RKO (cell line): ENCODE measurements around the gene CDS2.

Experiments
- DNase-seq: peaks from one replicate; pipeline ENCODE4 v3.0.0-alpha.2; 2016; ENCODE audit warnings: low spot score

The CDS2 gene

DNA sequence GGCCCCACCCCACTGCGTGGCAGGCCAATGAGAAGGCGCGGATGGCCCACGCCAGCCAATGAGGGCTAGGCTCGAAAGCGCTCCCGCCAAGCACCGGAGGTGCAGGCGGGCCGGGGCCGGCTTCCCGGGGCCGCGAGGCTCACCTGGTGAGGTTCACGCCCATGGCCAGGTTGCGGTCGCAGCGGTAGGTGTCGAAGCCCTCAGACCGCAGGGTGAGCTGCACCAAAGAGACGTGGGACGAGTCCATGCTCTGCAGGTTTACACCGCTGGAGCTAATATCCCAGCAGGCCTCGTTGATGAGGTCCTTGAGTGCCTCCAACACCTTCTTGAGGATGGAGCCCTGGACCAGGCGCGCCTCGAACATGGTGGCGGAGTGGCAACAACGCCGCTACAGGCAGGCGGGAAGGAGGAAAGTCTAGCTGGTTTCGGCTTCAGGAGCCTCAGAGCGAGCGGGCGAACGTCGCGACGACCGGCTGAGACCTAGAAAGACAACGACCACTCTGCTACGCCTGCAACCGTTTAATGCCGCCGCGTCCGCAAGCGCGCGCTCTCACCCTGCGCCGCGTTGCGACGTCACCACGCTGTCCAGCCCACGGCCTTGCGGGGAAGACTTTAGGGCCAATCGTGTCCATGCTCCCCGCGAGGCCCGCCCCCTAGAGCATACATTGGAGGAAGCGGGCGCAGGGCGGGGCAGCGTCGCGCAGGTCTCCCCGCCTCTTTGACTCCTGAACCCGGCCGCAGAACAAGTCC lies 7.2 kb upstream of the CDS2 start, which contains the start of gene PCNA:
TSS of gene PCNA (minus strand) at position 524 of the 750 bp plus-strand sequence. CDS start at position 364, 160 bp downstream.
- DNase-seq, result peak; percentile 99

DNA sequence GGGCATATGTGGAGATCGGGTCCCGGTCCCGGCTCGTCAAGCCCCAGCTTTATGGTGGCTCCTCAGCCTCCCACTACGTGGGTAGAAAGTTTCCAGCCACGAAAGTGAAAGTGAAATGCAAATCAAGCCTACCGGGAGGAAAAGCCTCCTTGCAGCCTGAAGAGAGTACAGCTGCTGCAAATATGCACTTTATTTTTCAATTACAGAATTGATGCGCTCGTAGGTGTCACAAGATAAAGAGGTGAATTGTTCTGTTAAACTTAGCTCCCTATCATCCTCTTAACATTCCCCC lies 6.7 kb upstream of the CDS2 start:
- DNase-seq, result no peak

- no peak for DNase-seq
Observed at GRCh38 chr20:5122873-5123260, 3.9 kb upstream of the CDS2 start.

- DNase-seq, result peak; percentile 79
Observed at GRCh38 chr20:5127204-5127858, 523 bp downstream of the CDS2 start.

GRCh38 chr20:5127859-5128424 lies 1.1 kb downstream of the CDS2 start:
- no peak for DNase-seq

- DNase-seq, result no peak
Observed at GRCh38 chr20:5128886-5129285, 2.1 kb downstream of the CDS2 start.

- DNase-seq, result no peak
Observed at GRCh38 chr20:5131502-5131901, 4.7 kb downstream of the CDS2 start.

DNA sequence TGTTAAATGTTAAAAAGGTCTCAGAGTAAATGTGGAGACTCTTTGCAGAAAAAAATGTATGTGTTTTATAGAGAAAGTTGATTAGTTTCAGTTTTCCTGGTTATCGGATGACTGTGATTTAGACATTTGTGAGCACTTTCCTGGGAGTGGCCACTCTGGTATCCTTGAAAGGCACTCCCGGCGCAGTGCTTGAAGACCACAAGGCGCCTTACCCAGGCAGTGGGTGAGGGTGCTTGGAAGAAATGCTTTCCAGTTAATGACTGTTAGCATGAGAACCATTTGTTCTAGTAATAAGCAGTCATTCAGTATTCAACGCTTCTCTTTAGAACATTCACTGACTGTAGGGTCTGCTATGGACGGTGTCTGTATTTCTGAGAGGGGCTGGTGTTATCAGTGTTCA lies 7.2 kb downstream of the CDS2 start:
- DNase-seq, result no peak

DNA sequence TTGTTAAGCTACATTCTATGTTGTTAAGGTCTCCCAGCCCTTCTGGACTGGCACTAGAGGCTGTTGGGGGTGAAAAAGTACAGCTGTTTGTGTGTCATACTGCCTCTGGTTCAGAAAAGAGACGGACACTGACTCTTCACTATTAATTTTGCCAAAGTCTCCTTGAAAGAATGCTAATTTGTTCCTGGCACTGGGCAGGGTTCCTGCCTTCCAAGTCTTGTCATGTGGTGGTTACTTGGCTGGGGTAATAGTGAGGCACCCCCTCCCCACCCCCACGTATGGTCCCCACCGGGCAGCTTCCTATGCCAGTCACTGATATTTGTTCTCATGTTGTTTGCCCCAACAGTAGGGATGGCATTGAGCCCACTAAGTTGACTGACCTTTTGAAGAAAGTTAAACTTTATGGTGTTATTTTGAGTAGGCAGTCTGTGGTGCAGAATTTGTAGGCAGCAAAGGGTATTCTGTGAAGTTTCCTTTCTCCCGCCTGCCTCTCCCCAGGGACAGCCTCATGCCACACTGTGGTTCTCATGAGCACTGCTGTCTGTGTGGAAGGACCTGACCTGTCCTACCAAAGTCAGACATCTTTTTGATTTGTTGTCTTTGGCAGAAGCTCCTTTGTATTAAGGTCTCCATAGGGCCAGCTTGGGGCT lies 8.7 kb downstream of the CDS2 start:
- DNase-seq, result no peak

DNA sequence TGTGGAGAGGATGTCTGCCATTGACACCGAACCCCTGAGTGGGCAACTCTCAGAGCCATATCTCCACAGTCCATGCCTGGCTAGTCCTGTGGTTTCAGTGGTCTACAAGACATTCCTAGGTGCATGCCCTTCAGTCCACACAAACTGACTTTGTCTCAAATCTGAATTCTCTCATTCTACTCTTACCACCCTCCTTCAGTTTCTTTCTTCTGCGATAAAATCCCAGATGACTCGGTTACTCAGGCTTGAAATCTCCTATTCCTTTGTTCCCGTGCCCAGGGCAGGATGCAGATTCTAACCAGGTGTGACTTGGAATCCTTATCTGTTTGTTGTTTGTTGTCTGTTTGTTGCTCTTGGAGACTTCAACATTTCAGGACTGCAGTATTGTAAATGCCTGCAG lies 9.3 kb downstream of the CDS2 start:
- no peak for DNase-seq

DNA sequence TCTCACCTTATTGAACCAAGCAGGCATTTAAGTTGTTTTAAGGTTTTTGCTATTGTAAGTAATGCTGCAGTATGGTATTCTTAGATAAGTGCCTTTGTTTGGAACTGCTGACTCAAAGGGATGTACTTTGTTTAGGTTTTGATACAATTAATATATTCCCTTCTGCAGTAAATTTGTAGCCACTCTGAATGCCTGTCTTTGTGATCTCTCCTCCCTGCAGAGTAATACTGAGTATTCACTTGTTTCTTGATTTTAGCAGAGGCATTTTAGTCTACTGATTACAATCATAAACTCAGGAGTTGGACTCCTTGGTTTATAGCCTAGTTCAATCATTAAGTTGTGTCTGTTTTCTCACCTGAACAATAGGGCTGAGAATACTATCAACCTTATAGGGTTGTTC lies 13.4 kb downstream of the CDS2 start:
- DNase-seq, result no peak

DNA sequence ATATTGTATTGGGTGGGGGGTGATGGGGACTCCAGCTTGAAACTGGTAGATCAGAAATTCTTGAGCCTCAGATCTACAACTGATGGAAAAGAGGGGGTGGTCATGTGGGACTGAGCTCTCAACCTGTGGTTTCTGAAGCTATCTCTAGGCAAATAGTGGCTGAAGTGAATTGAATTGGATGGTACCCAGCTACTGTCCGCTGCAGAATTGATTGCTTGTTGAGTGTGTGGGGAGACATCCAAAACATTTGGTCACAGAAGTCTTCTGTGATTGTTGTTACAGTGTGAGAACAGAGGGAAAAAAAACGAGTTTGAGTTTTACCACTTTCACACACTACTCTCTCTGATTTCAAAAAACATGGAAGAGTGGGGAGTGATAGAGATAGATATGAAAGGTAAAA lies 14.8 kb downstream of the CDS2 start:
- DNase-seq, result no peak

DNA sequence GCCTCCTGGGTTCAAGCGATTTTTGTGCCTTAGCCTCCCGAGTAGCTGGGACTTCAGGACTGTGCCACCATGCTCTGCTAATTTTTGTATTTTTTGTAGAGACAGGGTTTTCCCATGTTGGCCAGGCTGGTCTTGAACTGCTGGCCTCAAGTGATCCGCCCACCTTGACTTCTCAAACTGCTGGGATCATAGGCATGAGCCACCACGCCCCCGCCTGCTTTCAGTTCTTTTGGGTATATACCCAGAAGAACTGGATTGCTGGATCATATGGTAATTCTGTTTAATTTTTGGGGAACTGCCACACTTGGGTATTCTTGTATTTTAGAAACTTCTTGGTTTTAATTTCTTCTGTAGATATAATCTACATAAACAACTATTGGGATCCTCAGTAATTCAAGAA lies 17.0 kb downstream of the CDS2 start:
- DNase-seq, result no peak

DNA sequence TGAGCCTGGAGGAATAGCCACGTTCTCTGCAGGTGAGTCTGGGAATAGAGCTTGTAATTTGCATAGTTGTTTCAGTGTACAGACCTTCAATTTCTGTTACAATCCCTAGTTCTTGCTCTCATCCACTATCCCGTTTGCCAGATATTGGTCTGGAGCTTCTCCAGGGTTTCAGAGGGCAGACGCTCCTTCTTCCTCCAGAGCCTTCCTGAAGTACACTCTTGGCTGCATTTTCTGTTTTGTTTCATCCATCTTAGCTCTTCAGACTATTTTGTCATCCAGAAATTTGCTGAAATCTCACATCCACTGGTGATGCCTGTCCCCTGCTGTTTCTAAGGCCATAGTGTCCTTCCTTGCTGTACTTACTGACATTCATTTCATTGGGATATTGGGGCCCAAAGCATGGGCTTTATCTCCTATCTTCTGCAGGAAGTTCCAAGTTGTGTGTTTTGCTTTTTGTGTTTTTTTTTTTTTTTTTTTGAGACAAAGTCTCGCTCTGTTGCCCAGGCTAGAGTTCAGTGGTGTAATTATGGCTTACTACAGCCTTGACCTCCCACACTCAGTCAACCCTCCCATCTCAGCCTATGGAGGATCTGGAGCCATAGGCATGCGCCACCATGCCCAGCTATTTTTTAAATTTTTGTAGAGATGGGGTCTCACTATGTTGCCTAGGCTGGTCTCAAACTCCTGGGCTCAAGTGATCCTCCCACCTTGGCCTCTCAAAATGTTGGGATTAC lies 18.7 kb downstream of the CDS2 start:
- DNase-seq, result no peak

DNA sequence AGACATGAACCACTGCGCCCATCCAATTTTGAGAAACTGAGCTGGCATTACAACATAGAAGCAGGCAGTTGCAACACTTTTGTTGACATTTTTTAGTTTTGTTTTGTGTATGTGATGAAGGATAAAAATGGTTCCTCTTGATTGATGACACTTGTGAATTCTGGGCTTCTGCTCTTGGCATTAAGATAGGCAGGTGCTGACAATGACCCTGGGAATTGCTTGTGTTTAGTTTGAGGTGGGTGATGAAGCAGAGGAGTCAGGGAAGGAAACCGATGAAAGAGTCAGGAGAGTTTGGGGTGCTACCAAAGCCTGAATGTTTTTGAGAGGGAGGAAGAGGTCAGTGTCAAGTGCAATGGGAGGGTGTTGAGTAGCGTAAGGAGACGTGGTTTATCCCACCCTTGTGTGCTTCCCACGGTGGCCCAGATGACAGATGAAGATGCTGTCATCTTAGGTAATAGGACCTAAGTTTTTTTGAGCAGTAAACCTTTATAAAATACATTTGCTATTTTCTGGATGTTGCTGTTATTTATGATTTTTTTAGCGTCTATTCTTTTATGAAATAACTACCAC lies 19.4 kb downstream of the CDS2 start:
- no peak for DNase-seq

DNA sequence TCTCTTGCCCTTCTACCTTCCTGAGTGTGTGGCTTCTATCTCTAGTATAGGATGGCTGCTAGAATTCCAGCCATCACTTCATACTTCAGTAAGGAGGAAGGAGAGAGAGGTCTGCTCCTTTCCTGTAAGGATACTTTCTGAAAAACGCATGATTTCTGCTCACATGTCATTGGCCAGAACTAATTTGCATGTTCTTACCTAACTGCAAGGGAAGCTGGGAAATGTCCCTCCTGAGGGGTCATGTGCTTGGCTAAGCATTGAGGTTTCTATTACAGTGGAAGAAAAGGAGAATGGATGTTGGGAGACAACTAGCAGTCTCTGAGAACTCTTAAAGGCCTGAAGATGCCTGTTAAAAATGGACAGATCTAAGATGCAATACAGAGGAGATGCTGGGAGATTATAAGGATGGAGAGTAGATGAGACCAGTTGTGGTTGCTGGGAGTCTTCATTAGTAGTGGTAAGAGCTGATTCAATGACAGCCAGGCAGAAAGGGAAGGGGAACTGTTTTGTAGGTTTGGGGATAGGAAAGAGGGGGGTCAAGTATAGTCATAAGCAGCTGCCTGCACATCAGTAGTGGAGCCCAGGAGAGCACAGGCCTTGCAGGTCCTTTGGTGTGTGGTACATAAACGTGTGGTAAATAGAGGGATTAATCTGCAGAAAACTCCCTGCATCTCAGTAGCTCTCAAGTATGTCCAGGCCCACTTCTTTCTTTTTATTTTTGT lies 20.2 kb downstream of the CDS2 start:
- no peak for DNase-seq

GRCh38 chr20:5148581-5148980 lies 21.8 kb downstream of the CDS2 start:
- DNase-seq, result no peak

GRCh38 chr20:5149892-5150225 lies 23.1 kb downstream of the CDS2 start:
- no peak for DNase-seq

- no peak for DNase-seq
Observed at GRCh38 chr20:5150226-5151076, 23.6 kb downstream of the CDS2 start.

GRCh38 chr20:5153152-5153467 lies 26.3 kb downstream of the CDS2 start:
- no peak for DNase-seq
